ENCODE data around the gene GALT.

- no peak for TF ChIP-seq ZNF274 (IDR thresholded peaks at IDR 0.05; ENCODE audit: low read depth, low read length)
- no peak for TF ChIP-seq YY1 (IDR thresholded peaks at IDR 0.05; ENCODE audit: insufficient read depth, insufficient read length)
These were observed 42.6 kb downstream of the GALT start for GRCh38 chr9:34689116-34689470.

Data from NT2/D1 (cell line).